ENCODE results near the gene ZNF470.

Gene ZNF470

DNA sequence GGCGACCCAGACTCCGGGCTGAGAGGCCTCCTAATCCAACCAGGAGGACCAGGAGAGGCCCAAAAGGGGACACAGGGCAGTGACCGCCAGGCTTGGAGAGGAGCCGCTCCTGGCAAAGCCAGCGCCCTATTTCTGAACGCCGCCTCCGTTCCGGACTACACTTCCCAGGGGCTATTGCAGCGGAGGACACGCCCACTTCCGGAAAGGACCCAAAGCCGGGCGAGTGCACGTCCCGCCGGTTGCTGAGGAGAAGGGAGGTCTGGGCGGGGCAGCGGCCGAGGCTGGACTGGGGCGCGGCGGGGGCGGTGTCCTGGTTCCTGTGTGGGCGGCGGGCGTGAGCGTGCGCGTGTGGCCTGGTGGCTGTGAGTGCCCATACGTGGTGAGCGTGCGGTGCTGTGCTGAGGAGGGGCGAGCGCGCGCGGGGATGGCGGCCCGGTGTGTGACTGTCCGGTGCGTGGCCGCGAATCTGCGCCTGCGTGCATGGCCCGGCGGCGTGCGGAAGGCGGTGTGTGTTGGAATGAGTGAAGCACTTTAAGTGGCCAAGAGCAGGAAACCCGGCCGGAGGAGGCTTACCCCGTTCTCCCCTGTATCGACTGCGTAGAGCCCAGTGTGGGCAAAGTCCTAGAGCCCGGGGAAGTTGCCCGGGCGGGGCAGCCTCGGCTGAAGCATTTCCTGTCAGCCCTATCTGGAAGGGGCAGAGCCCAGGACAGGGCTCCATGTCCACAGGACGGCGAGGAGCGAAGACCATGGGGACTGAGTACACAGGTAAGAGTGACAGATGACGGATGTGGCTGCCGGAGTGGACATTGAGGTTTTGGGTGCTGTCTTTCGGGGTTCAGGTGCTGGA, at the start of gene ZNF470:
Gene ZNF470, plus strand, starts transcription at position 195 of the 847 bp plus-strand sequence. CDS start 2,844 bp downstream, outside the sequence.
- peak; percentile 77 for DNase-seq (ENCODE audit: low read depth)

GRCh38 chr19:56525214-56525860, 41.9 kb upstream of the ZNF470 start:
- DNase-seq (ENCODE audit: low read depth), result no peak

- DNase-seq (ENCODE audit: low read depth), result no peak
Observed at GRCh38 chr19:56537442-56537841, 29.8 kb upstream of the ZNF470 start.

DNA sequence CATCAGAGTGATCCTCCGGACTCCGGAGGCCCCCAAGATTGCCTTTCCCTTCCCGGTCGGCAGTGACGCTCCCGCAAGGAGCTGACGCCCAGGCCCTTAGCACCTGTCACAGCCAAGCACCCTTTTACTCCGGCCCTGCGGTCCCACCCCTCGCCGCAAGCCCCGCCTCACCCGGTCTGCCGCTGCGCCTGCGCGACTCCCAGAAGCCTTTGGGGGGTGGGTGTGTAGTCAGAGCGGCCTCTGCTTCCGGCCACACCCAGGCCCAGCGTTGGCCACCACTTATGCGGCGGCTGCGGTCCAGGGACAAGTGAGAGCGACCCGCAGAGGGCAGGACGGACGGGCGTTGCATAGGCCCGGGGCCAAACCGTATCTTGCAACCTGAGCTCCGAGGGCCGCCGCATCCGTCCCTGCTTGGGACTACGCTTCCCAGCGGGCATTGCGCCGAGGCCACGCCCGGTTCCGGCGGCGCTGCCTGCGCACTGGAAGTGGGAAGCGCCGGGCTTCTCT, 29.0 kb upstream of the ZNF470 start:
- peak; percentile 79 for DNase-seq (ENCODE audit: low read depth)

GRCh38 chr19:56538761-56539263, 28.5 kb upstream of the ZNF470 start, which contains the start of gene ZFP28:
Gene ZFP28 (plus strand): TSS chr19:56538948. CDS start chr19:56539019, 71 bp downstream.
- no peak for DNase-seq (ENCODE audit: low read depth)

- no peak for DNase-seq (ENCODE audit: low read depth)
Observed at GRCh38 chr19:56543776-56544175, 23.5 kb upstream of the ZNF470 start.

DNA sequence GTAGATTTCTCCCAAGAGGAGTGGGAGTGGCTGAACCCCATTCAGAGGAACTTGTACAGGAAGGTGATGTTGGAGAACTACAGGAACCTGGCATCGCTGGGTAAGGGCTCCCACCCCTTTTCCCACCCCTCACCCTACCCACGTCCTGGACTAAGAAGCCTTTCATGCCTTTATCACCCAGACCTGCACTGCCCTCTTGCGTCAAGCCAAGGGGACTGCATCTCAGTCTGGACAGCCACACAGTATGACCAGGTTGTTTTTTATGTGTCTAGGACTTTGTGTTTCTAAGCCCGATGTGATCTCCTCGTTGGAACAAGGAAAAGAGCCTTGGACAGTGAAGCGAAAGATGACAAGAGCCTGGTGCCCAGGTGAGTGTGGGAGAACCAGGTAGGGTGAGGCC, 19.7 kb upstream of the ZNF470 start:
- DNase-seq (ENCODE audit: low read depth), result no peak

GRCh38 chr19:56554272-56554869, 12.9 kb upstream of the ZNF470 start:
- DNase-seq (ENCODE audit: low read depth), result no peak

DNA sequence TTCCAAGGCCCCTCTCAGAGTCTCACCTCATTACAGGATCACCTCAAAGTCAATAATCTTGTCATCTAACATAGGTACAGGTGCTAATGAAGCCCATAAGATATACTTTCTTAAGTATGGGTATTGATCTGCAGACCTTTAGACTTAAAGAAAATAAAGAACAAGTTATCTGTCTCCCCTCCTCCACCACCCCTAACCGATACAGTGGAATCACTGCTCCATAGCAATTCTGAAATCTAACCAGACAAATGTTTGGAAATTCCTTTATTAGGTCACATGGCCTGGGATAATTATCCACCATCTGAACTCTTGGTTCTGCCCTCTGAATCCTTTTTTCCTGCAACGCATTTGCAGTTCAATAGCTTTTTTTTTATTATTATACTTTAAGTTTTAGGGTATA, 4.5 kb upstream of the ZNF470 start:
- DNase-seq (ENCODE audit: low read depth), result no peak

DNA sequence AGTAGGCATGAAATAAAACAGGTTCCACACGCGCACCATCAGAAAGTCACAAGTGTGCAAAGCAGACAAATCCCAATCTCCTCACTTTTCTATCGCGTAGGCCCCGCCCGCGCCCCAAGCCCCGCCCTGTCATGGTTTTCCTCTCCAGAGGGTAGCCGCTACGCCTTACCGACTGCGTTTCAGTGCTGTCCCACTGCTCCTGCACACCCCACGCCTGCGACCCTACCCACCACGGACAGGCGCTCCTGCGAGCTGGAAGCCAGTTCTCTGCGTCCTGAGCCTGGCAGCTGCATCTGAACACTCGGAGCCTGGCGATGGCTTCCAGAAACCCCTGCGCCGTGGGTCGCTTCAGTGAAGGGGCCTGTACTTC, 379 bp upstream of the ZNF470 start:
- DNase-seq (ENCODE audit: low read depth), result no peak

GRCh38 chr19:56572589-56572988, 5.3 kb downstream of the ZNF470 start:
- DNase-seq (ENCODE audit: low read depth), result no peak

- no peak for DNase-seq (ENCODE audit: low read depth)
Observed at GRCh38 chr19:56573914-56574313, 6.6 kb downstream of the ZNF470 start.

GRCh38 chr19:56577719-56578602, 10.7 kb downstream of the ZNF470 start:
- no peak for DNase-seq (ENCODE audit: low read depth)

GRCh38 chr19:56594446-56594782, 27.1 kb downstream of the ZNF470 start:
- no peak for DNase-seq (ENCODE audit: low read depth)

DNA sequence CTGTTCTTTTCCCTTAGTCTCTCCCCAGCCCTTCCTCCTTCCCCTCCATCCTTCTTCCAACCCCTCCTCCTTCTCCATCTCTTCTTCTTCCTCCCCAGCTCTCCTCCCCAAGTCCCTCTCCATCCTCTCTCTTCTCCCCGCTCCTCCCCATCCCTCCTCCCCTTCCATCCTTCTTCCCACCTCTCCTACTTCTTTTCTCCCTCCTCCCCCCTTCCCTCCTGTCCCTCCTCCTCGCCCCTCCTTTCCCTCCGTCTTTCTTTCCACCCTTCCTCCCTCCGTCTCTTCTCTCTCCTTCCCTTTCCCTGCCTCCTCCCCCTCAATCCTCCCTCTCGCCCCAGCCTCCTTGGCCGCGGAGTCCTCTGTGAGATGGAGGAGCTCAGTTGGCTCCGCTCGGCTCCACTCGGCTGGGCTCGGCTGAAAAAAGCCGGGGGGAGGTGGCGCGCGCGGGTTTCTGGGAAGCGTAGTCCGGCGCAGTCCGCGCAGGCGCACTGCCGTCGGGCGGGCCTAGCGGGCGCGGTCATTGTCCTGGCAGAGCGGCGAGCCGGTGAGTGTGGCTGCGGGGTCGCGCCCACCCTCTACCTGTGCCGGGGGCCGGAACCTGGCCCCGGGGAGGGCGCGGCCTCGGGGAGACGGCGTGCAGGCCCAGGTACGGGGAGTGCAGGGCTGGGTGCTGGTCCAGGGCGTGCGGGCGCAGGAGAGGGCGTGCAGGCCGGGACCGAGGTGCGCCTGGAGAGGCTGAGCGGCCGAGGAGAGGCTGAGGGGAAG, 27.7 kb downstream of the ZNF470 start, which contains the start of gene ZNF71:
Gene ZNF71, plus strand, starts transcription at position 520 of the 765 bp plus-strand sequence. CDS start 6,257 bp downstream, outside the sequence.
- DNase-seq (ENCODE audit: low read depth), result peak; percentile 80

DNA sequence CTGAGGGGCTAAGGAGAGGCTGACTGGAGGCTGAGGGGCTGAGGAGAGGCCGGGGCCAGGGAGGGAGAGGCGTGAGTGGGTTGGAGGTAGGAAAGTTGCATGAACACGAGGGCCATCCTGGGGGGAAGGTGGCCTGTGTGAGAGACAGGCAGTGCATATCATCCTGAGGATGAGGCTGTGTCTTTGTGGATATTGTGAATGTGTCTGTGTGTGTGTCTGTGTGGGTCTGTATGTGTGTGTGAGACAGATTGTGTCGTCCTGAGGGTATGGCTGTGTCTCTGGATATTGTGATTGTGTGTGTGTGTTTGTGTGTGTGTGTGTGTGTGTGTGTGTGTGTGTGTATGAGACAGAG, 28.3 kb downstream of the ZNF470 start:
- DNase-seq (ENCODE audit: low read depth), result no peak

GRCh38 chr19:56596676-56597075, 29.4 kb downstream of the ZNF470 start:
- no peak for DNase-seq (ENCODE audit: low read depth)

GRCh38 chr19:56597696-56598095, 30.4 kb downstream of the ZNF470 start:
- DNase-seq (ENCODE audit: low read depth), result no peak

- DNase-seq (ENCODE audit: low read depth), result no peak
Observed at GRCh38 chr19:56601375-56601774, 34.1 kb downstream of the ZNF470 start.

GRCh38 chr19:56603829-56604228, 36.6 kb downstream of the ZNF470 start:
- no peak for DNase-seq (ENCODE audit: low read depth)

Measured in stimulated activated CD8-positive, alpha-beta memory T cell treated with anti-CD3 and anti-CD28 coated beads, Interleukin-12 subunit alpha, Interleukin-12 subunit beta, amount 100 ng/mL, for 4 hours (primary cell).